HAP-1 (cell line): ENCODE measurements around the gene SLC7A1.
A peak's percentile ranks its signal among the peaks of the same experiment; 100 is the strongest.

Source experiments
- DNase-seq, 2 experiments: peaks; one replicate each; pipeline ENCODE4 v3.0.0-alpha.2; 2016 to 2020; ENCODE audit warnings: low spot score in 2 of 2
- H3K27me3 ChIP-seq: fragments of 250-450 bp; sonication (Bioruptor Pico); 2 replicates; pipeline ENCODE4 v1.5.1; 2020; ENCODE audit warnings: low read depth, mild to moderate bottlenecking, moderate library complexity
- H3K36me3 ChIP-seq: fragments of 250-450 bp; sonication (Bioruptor Pico); replicated peaks from 2 replicates; pipeline ENCODE4 v1.5.1; 2020; ENCODE audit warnings: mild to moderate bottlenecking
- H3K4me1 ChIP-seq: fragments of 250-450 bp; sonication (Bioruptor Pico); 2 replicates; pipeline ENCODE4 v1.5.1; 2020; ENCODE audit warnings: mild to moderate bottlenecking
- H3K4me3 ChIP-seq: fragments of 250-450 bp; sonication (Bioruptor Pico); 2 replicates; pipeline ENCODE4 v1.5.1; 2020; ENCODE audit warnings: mild to moderate bottlenecking, moderate library complexity
- H3K9me3 ChIP-seq: fragments of 250-450 bp; sonication (Bioruptor Pico); 2 replicates; pipeline ENCODE4 v1.5.1; 2020; ENCODE audit warnings: mild to moderate bottlenecking, moderate library complexity
- in situ Hi-C: fragments of 300-500 bp; cut with MboI; formaldehyde crosslinking; loops from 3 replicates; pipeline ENCODE4 v1.14.3; 2020; ENCODE audit warnings: low sequenced_read_pairs, inconsistent platforms, mixed read lengths

The SLC7A1 gene

GRCh38 chr13:29513002-29513980, 82.2 kb downstream of the SLC7A1 start:
- no peak for DNase-seq
- in situ Hi-C loops, result loop anchor here (10.0 kb wide), 1 partner anchor 192 kb away; no protein-coding TSS in a partner anchor
- Histone ChIP-seq H3K4me3 (no peak overlapping the region), H3K36me3 (peaks cover 63% of the 10 kb centered on the region), H3K9me3 (no peaks in the 10 kb centered on the region), H3K4me1 (no peaks in the 10 kb centered on the region), H3K27me3 (no peaks in the 10 kb centered on the region)

GRCh38 chr13:29511980-29512379, 83.5 kb downstream of the SLC7A1 start:
- Histone ChIP-seq H3K27me3 (no peaks in the 10 kb centered on the region), H3K4me1 (no peaks in the 10 kb centered on the region), H3K4me3 (no peak overlapping the region), H3K9me3 (no peaks in the 10 kb centered on the region), H3K36me3 (peaks cover 50% of the 10 kb centered on the region)
- DNase-seq, result no peak
- in situ Hi-C loops, result loop anchor here (10.0 kb wide), 1 partner anchor 193 kb away; no protein-coding TSS in a partner anchor

GRCh38 chr13:29511106-29511796, 84.2 kb downstream of the SLC7A1 start:
- Histone ChIP-seq H3K36me3 (peaks cover 43% of the 10 kb centered on the region), H3K9me3 (no peaks in the 10 kb centered on the region), H3K4me3 (no peak overlapping the region), H3K27me3 (no peaks in the 10 kb centered on the region), H3K4me1 (no peaks in the 10 kb centered on the region)
- DNase-seq, result no peak
- in situ Hi-C loops, result loop anchor here (10.0 kb wide), 1 partner anchor 194 kb away; no protein-coding TSS in a partner anchor

GRCh38 chr13:29510651-29511084, 84.8 kb downstream of the SLC7A1 start:
- H3K9me3 ChIP-seq, result no peaks in the 10 kb centered on the region
- peaks cover 37% of the 10 kb centered on the region for H3K36me3 ChIP-seq
- in situ Hi-C loops, result loop anchor here (10.0 kb wide), 1 partner anchor 194 kb away; no protein-coding TSS in a partner anchor
- H3K27me3 ChIP-seq, result no peaks in the 10 kb centered on the region
- no peak overlapping the region for H3K4me3 ChIP-seq
- DNase-seq, result no peak
- H3K4me1 ChIP-seq, result no peaks in the 10 kb centered on the region

GRCh38 chr13:29509999-29510589, 85.4 kb downstream of the SLC7A1 start:
- Histone ChIP-seq H3K27me3 (no peaks in the 10 kb centered on the region), H3K9me3 (no peaks in the 10 kb centered on the region), H3K4me3 (no peak overlapping the region), H3K4me1 (no peaks in the 10 kb centered on the region), H3K36me3 (peaks cover 31% of the 10 kb centered on the region)
- DNase-seq, result no peak
- in situ Hi-C loops, result loop anchor here (10.0 kb wide), 2 partner anchors 195 to 605 kb away; no protein-coding TSS in a partner anchor

GRCh38 chr13:29508876-29509252, 86.6 kb downstream of the SLC7A1 start:
- DNase-seq, result no peak
- no peaks in the 10 kb centered on the region for H3K4me1 ChIP-seq
- in situ Hi-C loops, result loop anchor here (10.0 kb wide), 1 partner anchor 606 kb away; no protein-coding TSS in a partner anchor

GRCh38 chr13:29508130-29508875, 87.2 kb downstream of the SLC7A1 start:
- in situ Hi-C loops, result loop anchor here (10.0 kb wide), 1 partner anchor 606 kb away; no protein-coding TSS in a partner anchor
- DNase-seq, result peak; percentile 67 to 87
- Histone ChIP-seq H3K4me3 (no peak overlapping the region), H3K36me3 (peaks cover 13% of the 10 kb centered on the region), H3K27me3 (no peaks in the 10 kb centered on the region), H3K9me3 (no peaks in the 10 kb centered on the region), H3K4me1 (no peaks in the 10 kb centered on the region)

More at GRCh38 chr13:29508876-29509252, 86.6 kb downstream of the SLC7A1 start:
- H3K27me3 ChIP-seq, result no peaks in the 10 kb centered on the region
- no peaks in the 10 kb centered on the region for H3K9me3 ChIP-seq
- H3K4me3 ChIP-seq, result no peak overlapping the region
- H3K36me3 ChIP-seq, result peaks cover 19% of the 10 kb centered on the region

GRCh38 chr13:29507356-29507755, 88.1 kb downstream of the SLC7A1 start:
- in situ Hi-C loops, result loop anchor here (10.0 kb wide), 1 partner anchor 607 kb away; no protein-coding TSS in a partner anchor
- Histone ChIP-seq H3K4me3 (no peak overlapping the region), H3K4me1 (no peaks in the 10 kb centered on the region), H3K27me3 (no peaks in the 10 kb centered on the region), H3K9me3 (no peaks in the 10 kb centered on the region), H3K36me3 (peaks cover 9% of the 10 kb centered on the region)
- no peak for DNase-seq

- Histone ChIP-seq H3K4me1 (no peaks in the 10 kb centered on the region), H3K36me3 (no peaks in the 10 kb centered on the region), H3K4me3 (no peak overlapping the region), H3K27me3 (no peaks in the 10 kb centered on the region), H3K9me3 (no peaks in the 10 kb centered on the region)
- in situ Hi-C loops, result loop anchor here (10.0 kb wide), 1 partner anchor 609 kb away; no protein-coding TSS in a partner anchor
- no peak for DNase-seq
These were observed 89.5 kb downstream of the SLC7A1 start for GRCh38 chr13:29505950-29506349.

GRCh38 chr13:29505511-29505910, 90.0 kb downstream of the SLC7A1 start:
- H3K9me3 ChIP-seq, result no peaks in the 10 kb centered on the region
- DNase-seq, result no peak
- H3K4me1 ChIP-seq, result no peaks in the 10 kb centered on the region
- H3K36me3 ChIP-seq, result no peaks in the 10 kb centered on the region
- in situ Hi-C loops, result loop anchor here (10.0 kb wide), 1 partner anchor 609 kb away; no protein-coding TSS in a partner anchor
- no peak overlapping the region for H3K4me3 ChIP-seq
- H3K27me3 ChIP-seq, result no peaks in the 10 kb centered on the region

- Histone ChIP-seq H3K4me1 (no peaks in the 10 kb centered on the region), H3K36me3 (no peaks in the 10 kb centered on the region), H3K27me3 (no peaks in the 10 kb centered on the region), H3K4me3 (no peak overlapping the region), H3K9me3 (no peaks in the 10 kb centered on the region)
- DNase-seq, result no peak
- in situ Hi-C loops, result loop anchor here (10.0 kb wide), 1 partner anchor 610 kb away; no protein-coding TSS in a partner anchor
These were observed 90.8 kb downstream of the SLC7A1 start for GRCh38 chr13:29504691-29505090.

- Histone ChIP-seq H3K27me3 (no peaks in the 10 kb centered on the region), H3K4me3 (no peak overlapping the region), H3K4me1 (no peaks in the 10 kb centered on the region), H3K9me3 (no peaks in the 10 kb centered on the region), H3K36me3 (no peaks in the 10 kb centered on the region)
- no peak for DNase-seq
- in situ Hi-C loops, result loop anchor here (10.0 kb wide), 1 partner anchor 612 kb away; no protein-coding TSS in a partner anchor
These were observed 92.2 kb downstream of the SLC7A1 start for GRCh38 chr13:29503041-29503837.
